Muscle layer of colon (tissue), 2 donors: ENCODE data around the gene NOP14.

ENCODE experiments used
- H3K27ac ChIP-seq: one replicate; pipeline ENCODE4 v1.7.0; 2013; ENCODE audit warnings: low read depth, mild to moderate bottlenecking, low read length, moderate library complexity
- H3K27me3 ChIP-seq, 2 donors: one replicate each; pipeline ENCODE4 v1.7.0; 2013; ENCODE audit warnings: low read length in 2 of 2, mild to moderate bottlenecking in 2 of 2; ENCODE audit not compliant: insufficient read depth in 2 of 2, control insufficient read depth in 1 of 2
- H3K36me3 ChIP-seq: one replicate; pipeline ENCODE4 v1.7.0; 2013; ENCODE audit warnings: mild to moderate bottlenecking, low read length; ENCODE audit not compliant: insufficient read depth
- H3K4me1 ChIP-seq: one replicate; pipeline ENCODE4 v1.7.0; 2013; ENCODE audit warnings: mild to moderate bottlenecking, low read length; ENCODE audit not compliant: insufficient read depth
- H3K4me3 ChIP-seq, 2 donors: one replicate each; pipeline ENCODE4 v1.7.0; 2013; ENCODE audit warnings: low read length in 2 of 2, low read depth in 1 of 2, mild to moderate bottlenecking in 1 of 2, moderate library complexity in 1 of 2
- H3K9ac ChIP-seq: one replicate; pipeline ENCODE4 v1.7.0; 2013; ENCODE audit warnings: low read length
- H3K9me3 ChIP-seq: one replicate; pipeline ENCODE4 v1.7.0; 2013; ENCODE audit warnings: mild to moderate bottlenecking, low read length
- donor health status: abdominal sarcoma.
- donor health status: Adenocarcinoma of cecum.

Gene NOP14

GRCh38 chr4:2914256-2915126 is 48.7 kb downstream of the NOP14 start:
- no peak overlapping the region for H3K4me3 ChIP-seq
- H3K27me3 ChIP-seq = no peaks in the 10 kb centered on the region
- H3K4me1 ChIP-seq = no peaks in the 10 kb centered on the region
- no peaks in the 10 kb centered on the region for H3K9me3 ChIP-seq
- no peak overlapping the region for H3K27ac ChIP-seq
- H3K36me3 ChIP-seq = peaks cover 32% of the 10 kb centered on the region
- H3K9ac ChIP-seq = no peak overlapping the region

GRCh38 chr4:2913168-2913567 is 50.0 kb downstream of the NOP14 start:
- no peak overlapping the region for H3K9ac ChIP-seq
- H3K27ac ChIP-seq = no peak overlapping the region
- H3K36me3 ChIP-seq = peaks cover 46% of the 10 kb centered on the region
- H3K9me3 ChIP-seq = no peaks in the 10 kb centered on the region
- no peak overlapping the region for H3K4me3 ChIP-seq
- no peaks in the 10 kb centered on the region for H3K4me1 ChIP-seq
- no peaks in the 10 kb centered on the region for H3K27me3 ChIP-seq

GRCh38 chr4:2911868-2912267 is 51.3 kb downstream of the NOP14 start:
- H3K4me1 ChIP-seq = no peaks in the 10 kb centered on the region
- no peak overlapping the region for H3K27ac ChIP-seq
- peaks cover 59% of the 10 kb centered on the region for H3K36me3 ChIP-seq
- H3K4me3 ChIP-seq = no peak overlapping the region
- H3K27me3 ChIP-seq = no peaks in the 10 kb centered on the region
- H3K9me3 ChIP-seq = no peaks in the 10 kb centered on the region
- no peak overlapping the region for H3K9ac ChIP-seq

GRCh38 chr4:2910409-2910808 is 52.8 kb downstream of the NOP14 start:
- Histone ChIP-seq H3K4me3 (no peak overlapping the region), H3K27ac (no peak overlapping the region), H3K4me1 (no peaks in the 10 kb centered on the region), H3K9me3 (no peaks in the 10 kb centered on the region), H3K27me3 (no peaks in the 10 kb centered on the region), H3K9ac (no peak overlapping the region), H3K36me3 (peaks cover 70% of the 10 kb centered on the region)

GRCh38 chr4:2909583-2909982 is 53.6 kb downstream of the NOP14 start:
- no peaks in the 10 kb centered on the region for H3K4me1 ChIP-seq
- no peak overlapping the region for H3K27ac ChIP-seq
- H3K36me3 ChIP-seq = peaks cover 72% of the 10 kb centered on the region

GRCh38 chr4:2908686-2909085 is 54.5 kb downstream of the NOP14 start:
- Histone ChIP-seq H3K27ac (no peak overlapping the region), H3K9ac (no peak overlapping the region), H3K4me3 (no peak overlapping the region), H3K27me3 (no peaks in the 10 kb centered on the region), H3K9me3 (no peaks in the 10 kb centered on the region), H3K4me1 (no peaks in the 10 kb centered on the region), H3K36me3 (peaks cover 75% of the 10 kb centered on the region)

More at GRCh38 chr4:2909583-2909982, 53.6 kb downstream of the NOP14 start:
- Histone ChIP-seq H3K4me3 (no peak overlapping the region), H3K9me3 (no peaks in the 10 kb centered on the region), H3K27me3 (no peaks in the 10 kb centered on the region), H3K9ac (no peak overlapping the region)

GRCh38 chr4:2907706-2908293 is 55.4 kb downstream of the NOP14 start:
- Histone ChIP-seq H3K27me3 (no peaks in the 10 kb centered on the region), H3K9ac (no peak overlapping the region), H3K4me3 (no peak overlapping the region), H3K27ac (no peak overlapping the region), H3K36me3 (peaks cover 72% of the 10 kb centered on the region), H3K4me1 (no peaks in the 10 kb centered on the region), H3K9me3 (no peaks in the 10 kb centered on the region)

GRCh38 chr4:2907226-2907625 is 56.0 kb downstream of the NOP14 start:
- Histone ChIP-seq H3K9me3 (no peaks in the 10 kb centered on the region), H3K9ac (no peak overlapping the region), H3K4me1 (no peaks in the 10 kb centered on the region), H3K36me3 (peaks cover 71% of the 10 kb centered on the region), H3K27ac (no peak overlapping the region), H3K27me3 (no peaks in the 10 kb centered on the region), H3K4me3 (no peak overlapping the region)

GRCh38 chr4:2906218-2906617 is 57.0 kb downstream of the NOP14 start:
- Histone ChIP-seq H3K4me3 (no peak overlapping the region), H3K9me3 (no peaks in the 10 kb centered on the region), H3K27me3 (no peaks in the 10 kb centered on the region), H3K36me3 (peaks cover 79% of the 10 kb centered on the region), H3K27ac (no peak overlapping the region), H3K9ac (no peak overlapping the region), H3K4me1 (no peaks in the 10 kb centered on the region)

GRCh38 chr4:2905544-2905943 is 57.7 kb downstream of the NOP14 start:
- Histone ChIP-seq H3K36me3 (peaks cover 80% of the 10 kb centered on the region), H3K9ac (no peak overlapping the region), H3K4me1 (no peaks in the 10 kb centered on the region), H3K27me3 (no peaks in the 10 kb centered on the region), H3K4me3 (no peak overlapping the region), H3K9me3 (no peaks in the 10 kb centered on the region), H3K27ac (no peak overlapping the region)

- Histone ChIP-seq H3K36me3 (peaks cover 81% of the 10 kb centered on the region), H3K9me3 (no peaks in the 10 kb centered on the region), H3K4me3 (no peak overlapping the region), H3K27ac (no peak overlapping the region), H3K27me3 (no peaks in the 10 kb centered on the region), H3K9ac (no peak overlapping the region), H3K4me1 (no peaks in the 10 kb centered on the region)
Measured at GRCh38 chr4:2902126-2902525, 61.1 kb downstream of the NOP14 start.

- Histone ChIP-seq H3K9me3 (no peaks in the 10 kb centered on the region), H3K36me3 (peaks cover 73% of the 10 kb centered on the region), H3K4me3 (no peak overlapping the region), H3K4me1 (no peaks in the 10 kb centered on the region), H3K9ac (no peak overlapping the region), H3K27ac (no peak overlapping the region), H3K27me3 (no peaks in the 10 kb centered on the region)
Measured at GRCh38 chr4:2901186-2901585, 62.0 kb downstream of the NOP14 start.
